Thyroid gland (tissue), 4 donors: ENCODE measurements around the gene LDAF1.

Experiments
- POLR2A ChIP-seq, 2 donors: fragments of 450-650 bp; IDR thresholded peaks; one replicate each; pipeline ENCODE4 v1.6.1; 2017; ENCODE audit warnings: antibody characterized with exemption in 2 of 2, mild to moderate bottlenecking in 2 of 2, moderate library complexity in 1 of 2
- TF ChIP-seq, protein P1 (sequence below), 6 experiments: fragments of 200-600 bp in 3 of 6; fragments of 450-650 bp in 3 of 6; sonication (generic) in 3 of 6; IDR thresholded peaks; one replicate each; pipeline ENCODE4 v1.5.1; 2016 to 2019; ENCODE audit warnings: antibody characterized with exemption in 6 of 6, mild to moderate bottlenecking in 2 of 6, inconsistent platforms in 1 of 6, moderate library complexity in 1 of 6

GRCh38 chr16:21166561-21166961 is 8.1 kb downstream of the LDAF1 start:
- TF ChIP-seq, protein P1, sequence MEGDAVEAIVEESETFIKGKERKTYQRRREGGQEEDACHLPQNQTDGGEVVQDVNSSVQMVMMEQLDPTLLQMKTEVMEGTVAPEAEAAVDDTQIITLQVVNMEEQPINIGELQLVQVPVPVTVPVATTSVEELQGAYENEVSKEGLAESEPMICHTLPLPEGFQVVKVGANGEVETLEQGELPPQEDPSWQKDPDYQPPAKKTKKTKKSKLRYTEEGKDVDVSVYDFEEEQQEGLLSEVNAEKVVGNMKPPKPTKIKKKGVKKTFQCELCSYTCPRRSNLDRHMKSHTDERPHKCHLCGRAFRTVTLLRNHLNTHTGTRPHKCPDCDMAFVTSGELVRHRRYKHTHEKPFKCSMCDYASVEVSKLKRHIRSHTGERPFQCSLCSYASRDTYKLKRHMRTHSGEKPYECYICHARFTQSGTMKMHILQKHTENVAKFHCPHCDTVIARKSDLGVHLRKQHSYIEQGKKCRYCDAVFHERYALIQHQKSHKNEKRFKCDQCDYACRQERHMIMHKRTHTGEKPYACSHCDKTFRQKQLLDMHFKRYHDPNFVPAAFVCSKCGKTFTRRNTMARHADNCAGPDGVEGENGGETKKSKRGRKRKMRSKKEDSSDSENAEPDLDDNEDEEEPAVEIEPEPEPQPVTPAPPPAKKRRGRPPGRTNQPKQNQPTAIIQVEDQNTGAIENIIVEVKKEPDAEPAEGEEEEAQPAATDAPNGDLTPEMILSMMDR (IDR thresholded peaks at IDR 0.05): no peak
- TF ChIP-seq POLR2A (IDR thresholded peaks at IDR 0.05): no peak
